ENCODE data around the gene BIN1.

BIN1 gene

GRCh38 chr2:127020536-127020935, 86.4 kb downstream of the BIN1 start:
- no peak for DNase-seq (ENCODE audit: low read depth)

GRCh38 chr2:127017548-127017947, 89.4 kb downstream of the BIN1 start:
- DNase-seq (ENCODE audit: low read depth), result no peak

DNA sequence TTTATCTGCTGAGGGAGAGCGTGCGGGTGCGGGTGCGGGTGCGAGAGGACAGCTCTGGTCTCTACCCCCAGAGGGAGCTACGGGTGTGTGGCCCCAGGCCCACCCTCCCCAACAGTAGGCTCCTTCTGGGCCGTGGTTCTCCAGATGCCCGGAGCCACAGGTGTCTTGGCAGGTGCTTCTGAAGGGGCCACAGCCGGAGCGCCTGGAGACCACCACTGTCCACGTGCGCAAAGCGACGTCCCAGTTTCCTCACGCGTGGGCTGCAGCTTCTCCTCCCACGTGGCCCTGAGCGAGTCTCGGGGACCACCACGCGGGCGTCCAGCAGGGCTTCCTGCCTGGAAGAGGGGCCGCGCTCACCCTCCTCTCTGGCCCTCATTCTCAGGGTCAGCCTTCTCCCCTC, 90.6 kb downstream of the BIN1 start:
- no peak for DNase-seq (ENCODE audit: low read depth)

DNA sequence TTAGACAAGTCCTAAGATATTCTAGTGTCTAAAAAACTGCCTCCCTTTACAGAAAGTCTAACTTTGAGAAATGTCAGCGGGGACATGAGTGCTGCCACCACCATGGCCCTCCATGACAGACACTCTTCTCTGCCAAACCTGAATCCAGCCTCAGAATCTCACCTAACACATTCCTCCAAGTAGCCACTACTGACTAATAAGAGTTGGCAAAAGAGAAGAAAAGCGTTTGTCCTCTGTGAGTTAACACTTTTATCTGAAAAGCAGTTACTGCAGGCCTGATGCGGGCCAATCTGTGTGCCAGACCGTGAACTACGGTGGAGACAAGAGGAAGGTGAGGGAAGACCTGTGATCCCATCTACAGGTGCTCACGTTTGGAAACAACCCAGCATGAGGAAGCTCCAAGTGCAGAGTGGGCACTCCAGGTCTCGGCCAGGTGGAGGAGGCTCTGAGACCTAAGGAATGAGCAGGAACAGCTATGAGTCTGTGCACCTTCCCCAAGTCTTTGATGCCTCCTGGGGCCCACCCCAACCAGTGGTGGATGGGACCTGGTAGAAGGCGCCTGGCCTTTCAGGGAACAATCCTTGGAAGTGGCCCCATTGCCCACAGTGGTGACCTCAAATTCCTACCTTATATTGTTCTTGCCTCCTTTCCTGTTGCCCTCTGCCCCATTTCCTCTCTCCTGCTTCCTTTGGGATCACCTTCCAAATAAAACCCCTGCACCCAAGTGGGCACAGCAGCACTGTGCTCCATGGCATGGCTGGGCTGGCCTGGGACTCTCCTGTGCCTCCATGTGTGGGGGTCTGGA, 91.6 kb downstream of the BIN1 start:
- no peak for DNase-seq (ENCODE audit: low read depth)

- DNase-seq (ENCODE audit: low read depth), result no peak
Observed at GRCh38 chr2:127014630-127015029, 92.3 kb downstream of the BIN1 start.

DNA sequence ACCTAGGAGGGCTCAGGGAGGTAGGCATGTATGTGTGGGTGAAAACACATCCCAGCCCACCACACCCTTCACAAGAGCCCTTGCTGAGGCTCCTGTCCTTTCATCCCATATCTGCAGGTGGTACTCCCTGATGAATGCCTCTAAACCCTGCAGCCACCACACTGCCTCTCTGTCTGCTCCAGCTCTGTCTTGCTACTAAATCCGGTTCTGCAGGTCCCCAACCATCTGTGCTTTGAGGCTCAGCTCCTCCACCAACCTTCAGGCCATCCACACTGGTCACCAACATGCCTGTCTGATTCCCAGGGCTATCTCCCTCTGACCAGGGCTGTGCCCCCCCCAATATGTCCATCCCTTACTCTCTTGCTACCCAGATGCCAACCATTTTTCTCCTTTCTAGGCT, 92.7 kb downstream of the BIN1 start:
- no peak for DNase-seq (ENCODE audit: low read depth)

DNA sequence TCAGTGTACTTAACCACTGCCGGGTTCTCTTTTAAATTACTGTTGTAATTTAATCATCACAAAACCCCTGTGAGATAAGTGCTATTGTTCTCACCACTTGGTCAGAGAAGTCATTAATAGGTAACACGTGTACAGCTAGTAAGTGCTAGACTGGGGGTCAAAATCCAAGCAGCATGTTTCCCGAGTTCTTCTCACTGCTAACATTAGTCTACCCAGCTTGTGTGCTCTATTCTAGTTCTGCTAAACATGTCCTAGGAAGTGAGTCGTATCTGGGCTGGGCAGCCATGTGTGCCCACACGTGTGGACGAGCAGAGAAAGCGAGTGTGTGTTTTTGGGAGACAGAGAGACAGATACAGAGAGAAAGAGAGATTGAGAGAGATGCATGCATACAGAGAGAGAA, 94.1 kb downstream of the BIN1 start:
- no peak for DNase-seq (ENCODE audit: low read depth)

DNA sequence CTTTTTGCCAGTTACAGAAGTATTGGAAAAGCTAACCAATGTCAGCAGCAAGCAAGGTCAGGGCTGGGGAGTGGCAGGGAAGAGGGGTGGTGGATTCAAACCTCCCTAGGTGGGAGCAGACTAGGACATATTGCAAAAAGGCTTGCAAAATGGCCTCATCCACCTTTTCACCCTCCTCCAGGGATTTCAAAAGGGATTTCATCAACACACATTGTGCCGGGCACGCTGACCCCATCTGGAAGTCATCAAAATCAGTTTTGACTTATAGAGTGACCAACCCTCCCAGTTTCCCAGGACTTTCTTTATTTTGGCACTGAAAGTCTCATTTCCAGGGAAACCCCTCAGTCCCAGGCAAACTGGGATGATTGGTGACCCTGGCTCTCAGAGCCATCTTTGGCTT, 94.7 kb downstream of the BIN1 start:
- no peak for DNase-seq (ENCODE audit: low read depth)

GRCh38 chr2:127011796-127012195, 95.2 kb downstream of the BIN1 start:
- DNase-seq (ENCODE audit: low read depth), result no peak

DNA sequence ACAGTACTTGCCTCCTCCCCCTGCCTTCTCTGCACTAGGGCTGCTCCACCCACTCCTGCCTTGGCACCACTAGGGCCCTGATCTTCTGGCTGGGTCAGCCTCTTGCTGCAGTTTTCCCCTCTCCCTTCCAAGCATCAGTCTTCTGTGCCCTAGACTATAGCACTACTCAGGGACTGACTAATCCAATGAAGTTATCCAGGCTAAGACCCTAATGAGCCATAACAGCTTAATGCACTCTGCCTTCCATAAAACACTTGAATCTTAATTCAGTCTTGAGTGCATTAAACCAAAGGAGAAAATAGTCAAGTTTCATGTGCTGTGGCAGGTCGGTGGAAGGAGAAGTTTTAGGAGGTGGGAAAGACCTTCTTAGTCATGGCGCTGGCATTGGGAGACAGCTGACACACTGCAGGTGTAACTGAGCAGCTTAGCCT, 95.7 kb downstream of the BIN1 start:
- no peak for DNase-seq (ENCODE audit: low read depth)

- DNase-seq (ENCODE audit: low read depth), result no peak
Observed at GRCh38 chr2:127008265-127009015, 98.5 kb downstream of the BIN1 start.

- no peak for DNase-seq (ENCODE audit: low read depth)
Observed at GRCh38 chr2:127007652-127008051, 99.3 kb downstream of the BIN1 start.

DNA sequence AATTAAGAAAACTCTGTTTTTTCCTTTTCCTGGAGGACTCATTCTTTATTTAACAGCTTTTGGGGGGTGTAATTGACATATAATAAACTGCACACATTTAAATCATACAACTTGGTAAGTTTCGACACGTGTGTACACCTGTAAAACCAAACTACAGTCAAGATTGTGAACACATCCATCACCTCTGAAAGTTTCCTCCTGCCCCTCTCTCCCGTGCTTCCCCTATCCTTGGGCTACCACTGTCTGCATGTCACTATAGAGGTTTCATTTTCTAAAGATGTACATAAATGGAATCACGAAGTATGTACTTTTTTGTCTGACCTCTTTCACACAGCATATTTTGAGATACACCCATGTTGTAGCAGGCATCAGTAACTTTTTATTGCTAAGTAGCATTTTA, 100.0 kb downstream of the BIN1 start:
- DNase-seq (ENCODE audit: low read depth), result no peak

DNA sequence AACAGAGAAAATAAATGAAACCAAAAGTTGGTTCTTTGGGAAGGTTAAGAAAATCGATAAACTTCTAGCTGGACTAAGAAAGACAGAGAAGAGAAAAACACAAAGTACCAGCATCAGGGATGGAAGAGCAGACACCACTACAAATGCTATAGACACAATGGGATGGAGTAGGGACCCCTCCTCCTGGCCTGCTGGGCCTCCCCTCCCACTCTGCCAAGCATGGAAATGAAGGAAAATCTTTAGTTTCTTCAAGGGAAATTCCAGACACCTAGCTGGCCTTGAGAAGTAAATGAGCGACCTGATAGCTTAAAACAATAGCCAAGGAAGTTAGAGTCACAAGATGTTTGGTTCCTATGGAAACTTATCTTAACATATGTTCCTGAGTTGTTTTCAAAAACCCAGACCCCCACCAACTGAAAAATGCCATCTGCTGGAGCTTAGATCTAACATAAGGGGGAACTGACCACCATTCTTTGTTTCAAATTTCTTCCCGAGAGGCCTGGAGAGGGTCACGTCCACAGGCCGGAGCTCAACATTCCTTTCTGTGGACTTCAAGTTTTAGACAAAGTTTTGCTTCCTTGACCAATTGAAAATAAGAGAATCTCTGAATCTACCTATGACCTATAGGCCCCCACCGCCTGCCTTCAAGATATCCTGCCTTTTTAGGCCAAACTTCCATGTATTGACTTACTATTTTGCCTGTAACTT, 101.9 kb downstream of the BIN1 start:
- no peak for DNase-seq (ENCODE audit: low read depth)

DNA sequence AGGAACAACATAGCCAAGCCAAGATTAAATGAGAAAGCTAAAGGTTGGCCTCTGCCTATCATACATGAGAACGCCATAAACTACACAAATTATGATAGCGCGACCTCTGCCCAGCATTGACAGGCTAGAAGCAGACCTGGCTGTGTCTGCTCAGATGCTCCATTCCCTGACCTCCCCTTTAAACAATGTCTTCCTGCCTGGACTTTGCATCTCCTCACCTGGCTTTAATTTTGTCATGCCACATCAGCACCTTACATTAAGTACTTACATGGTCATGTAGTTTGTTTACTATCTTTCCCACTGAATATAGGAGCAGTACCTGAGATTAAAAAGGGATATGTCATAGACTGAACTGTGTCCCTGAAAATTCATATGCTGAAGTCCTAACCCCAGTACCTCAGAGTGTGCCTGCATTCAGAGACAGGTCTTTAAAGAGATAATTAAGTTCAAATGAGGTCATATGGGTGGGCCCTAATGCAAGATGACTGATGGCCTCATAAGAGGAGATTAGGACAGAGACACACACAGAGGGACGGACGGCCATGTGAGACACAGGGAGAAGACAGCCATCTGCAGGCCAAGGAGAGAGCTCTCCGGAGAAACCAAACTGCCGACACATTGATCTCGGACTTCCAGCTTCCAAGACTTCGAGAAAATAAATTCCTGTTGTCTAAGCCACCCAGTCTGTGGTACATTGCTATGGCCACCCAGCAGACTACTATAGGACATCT, 103.7 kb downstream of the BIN1 start:
- no peak for DNase-seq (ENCODE audit: low read depth)

DNA sequence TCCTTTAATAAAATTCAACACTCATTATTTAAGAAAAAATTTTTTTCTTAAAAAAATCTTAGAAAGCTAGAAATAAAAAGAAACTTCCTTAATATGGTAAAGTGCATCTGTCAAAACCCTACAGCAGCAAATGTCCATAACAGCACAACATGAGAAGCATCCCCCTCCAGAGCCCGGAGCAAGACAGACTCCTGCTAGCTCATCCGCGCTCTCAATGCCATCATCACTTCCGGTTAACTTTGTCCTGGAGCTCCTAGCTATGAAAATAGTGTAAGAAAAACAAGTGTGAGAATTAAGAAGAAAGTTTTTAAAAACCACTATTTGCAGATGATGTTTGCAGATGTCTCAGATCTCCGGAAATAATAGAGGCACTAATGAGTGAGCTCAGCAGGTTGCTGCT, 105.2 kb downstream of the BIN1 start:
- no peak for DNase-seq (ENCODE audit: low read depth)

DNA sequence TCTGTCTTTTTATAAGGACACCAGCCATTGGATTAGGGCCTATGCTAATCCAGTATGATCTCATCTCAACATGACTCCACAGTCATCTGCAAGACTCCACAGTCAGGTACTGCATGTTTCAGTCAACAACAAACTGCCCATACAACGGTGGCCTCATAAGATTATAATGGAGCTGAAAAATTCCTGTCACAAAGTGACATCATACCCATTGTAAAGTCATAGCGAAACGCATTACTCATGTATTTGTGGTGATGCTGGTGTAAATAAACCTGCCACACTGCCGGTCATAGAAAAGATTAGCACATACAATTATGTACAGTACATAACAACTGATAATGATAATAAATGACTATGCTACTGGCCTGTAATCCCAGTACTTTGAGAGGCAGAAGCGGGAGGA, 106.0 kb downstream of the BIN1 start:
- no peak for DNase-seq (ENCODE audit: low read depth)

DNA sequence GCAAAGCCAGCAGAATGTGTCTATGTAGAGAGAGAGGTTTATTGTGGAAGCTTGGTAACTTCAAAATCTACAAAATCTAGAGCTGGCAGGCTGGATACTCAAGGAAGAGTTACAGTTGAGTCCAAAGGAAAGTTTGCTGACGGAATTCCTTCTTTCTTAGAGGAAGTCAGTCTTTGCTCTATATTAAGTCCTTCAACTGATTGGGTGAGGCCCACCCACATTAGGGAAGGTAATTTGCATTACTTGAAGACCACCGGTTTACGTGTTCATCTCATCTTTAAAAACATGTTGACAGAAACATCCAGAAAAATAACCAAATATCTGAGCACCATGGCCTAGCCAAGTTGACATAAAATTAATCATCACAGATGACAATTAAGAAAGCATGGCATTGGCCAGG, 106.8 kb downstream of the BIN1 start:
- no peak for DNase-seq (ENCODE audit: low read depth)

GRCh38 chr2:126999106-126999756, 107.7 kb downstream of the BIN1 start:
- no peak for DNase-seq (ENCODE audit: low read depth)

DNA sequence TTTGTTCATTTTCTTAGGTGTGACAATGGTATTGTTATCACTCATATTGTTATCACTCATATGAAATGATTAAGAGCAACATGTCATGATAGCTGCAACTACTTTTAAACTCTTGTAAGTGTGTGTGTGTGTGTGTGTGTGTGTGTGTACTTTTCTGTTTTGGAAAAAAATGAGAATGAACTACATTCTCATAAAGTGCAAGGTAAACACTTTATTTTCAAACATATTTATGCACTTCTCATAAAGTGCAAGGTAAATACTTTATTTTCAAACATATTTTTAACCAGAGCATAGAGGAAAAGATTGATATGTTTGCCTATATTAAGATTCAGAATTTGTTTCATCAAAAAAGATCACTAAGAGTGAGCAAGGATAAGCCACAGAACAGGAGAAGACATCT, 108.5 kb downstream of the BIN1 start:
- DNase-seq (ENCODE audit: low read depth), result no peak
